Measurements from ENCODE around the gene PRRC2A. TPM values are rescaled to one million over a fixed set of nuclear protein-coding genes. Genes with fewer than 3 reads are reported as not detected.

PRRC2A gene
- total RNA-seq = 100 to 1,000 TPM in 1 of 4 donors, 10 to 100 TPM in 3; 57.4 to 131 (median 73.7) TPM

DNA sequence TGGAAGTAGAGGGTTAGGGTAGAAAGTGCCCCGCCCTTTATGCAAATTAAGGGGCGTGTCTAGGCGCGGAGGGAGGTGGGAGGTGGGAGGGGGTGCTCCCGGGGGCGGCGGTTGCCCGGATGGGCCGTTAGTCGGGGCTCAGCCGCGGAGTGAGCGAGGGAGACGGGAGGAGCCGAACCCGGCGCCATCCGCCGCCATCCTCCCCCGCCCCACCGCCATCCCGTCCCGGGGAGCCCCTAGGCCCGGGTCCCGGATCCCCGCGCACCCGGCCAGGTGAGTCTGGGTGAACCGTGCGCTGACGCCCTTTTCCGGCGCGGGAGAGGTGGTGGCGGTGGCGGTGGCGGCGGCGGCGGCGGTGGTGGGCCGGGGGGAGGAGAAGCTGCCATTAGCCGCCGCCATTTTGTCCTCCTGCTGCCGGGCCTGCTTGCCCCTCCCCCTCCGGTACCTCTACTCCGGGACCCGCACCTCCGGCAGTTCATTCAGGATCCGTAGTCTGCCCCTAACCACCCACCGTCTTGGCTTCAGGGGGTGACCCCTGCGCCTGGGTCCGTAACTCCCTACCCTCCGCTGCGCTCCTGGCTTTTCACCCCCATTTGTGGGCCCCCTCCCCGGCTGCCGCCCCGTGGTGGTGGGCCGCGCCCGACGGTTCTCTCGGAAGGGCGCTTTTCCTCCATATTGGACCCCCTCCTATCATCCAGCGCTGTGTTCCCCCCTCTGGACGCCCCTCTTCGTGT is at the start of gene PRRC2A:
TSS of gene PRRC2A (plus strand) at position 130 of the 734 bp plus-strand sequence. CDS start 2,075 bp downstream, outside the sequence.
- TF ChIP-seq, protein P1, sequence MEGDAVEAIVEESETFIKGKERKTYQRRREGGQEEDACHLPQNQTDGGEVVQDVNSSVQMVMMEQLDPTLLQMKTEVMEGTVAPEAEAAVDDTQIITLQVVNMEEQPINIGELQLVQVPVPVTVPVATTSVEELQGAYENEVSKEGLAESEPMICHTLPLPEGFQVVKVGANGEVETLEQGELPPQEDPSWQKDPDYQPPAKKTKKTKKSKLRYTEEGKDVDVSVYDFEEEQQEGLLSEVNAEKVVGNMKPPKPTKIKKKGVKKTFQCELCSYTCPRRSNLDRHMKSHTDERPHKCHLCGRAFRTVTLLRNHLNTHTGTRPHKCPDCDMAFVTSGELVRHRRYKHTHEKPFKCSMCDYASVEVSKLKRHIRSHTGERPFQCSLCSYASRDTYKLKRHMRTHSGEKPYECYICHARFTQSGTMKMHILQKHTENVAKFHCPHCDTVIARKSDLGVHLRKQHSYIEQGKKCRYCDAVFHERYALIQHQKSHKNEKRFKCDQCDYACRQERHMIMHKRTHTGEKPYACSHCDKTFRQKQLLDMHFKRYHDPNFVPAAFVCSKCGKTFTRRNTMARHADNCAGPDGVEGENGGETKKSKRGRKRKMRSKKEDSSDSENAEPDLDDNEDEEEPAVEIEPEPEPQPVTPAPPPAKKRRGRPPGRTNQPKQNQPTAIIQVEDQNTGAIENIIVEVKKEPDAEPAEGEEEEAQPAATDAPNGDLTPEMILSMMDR (IDR thresholded peaks at IDR 0.05) = no peak
- TF ChIP-seq POLR2A (IDR thresholded peaks at IDR 0.05) = peak in 1 of 2 donors; percentile 65
- WGBS, 2 donors = 0 to 1% methylated on average over 51 to 64 of the region's 67 CpGs
- intact Hi-C loops (cut with DNase I; ENCODE audit: low total_unique reads) = no loop called here
- DNase-seq (ENCODE audit: low spot score in 2 of 2) = peak; percentile 66 to 99
- peak within 1 kb of the TSS; percentile 76 for H3K4me3 ChIP-seq (ENCODE audit: low read depth, poor library complexity, severe bottlenecking)

DNA sequence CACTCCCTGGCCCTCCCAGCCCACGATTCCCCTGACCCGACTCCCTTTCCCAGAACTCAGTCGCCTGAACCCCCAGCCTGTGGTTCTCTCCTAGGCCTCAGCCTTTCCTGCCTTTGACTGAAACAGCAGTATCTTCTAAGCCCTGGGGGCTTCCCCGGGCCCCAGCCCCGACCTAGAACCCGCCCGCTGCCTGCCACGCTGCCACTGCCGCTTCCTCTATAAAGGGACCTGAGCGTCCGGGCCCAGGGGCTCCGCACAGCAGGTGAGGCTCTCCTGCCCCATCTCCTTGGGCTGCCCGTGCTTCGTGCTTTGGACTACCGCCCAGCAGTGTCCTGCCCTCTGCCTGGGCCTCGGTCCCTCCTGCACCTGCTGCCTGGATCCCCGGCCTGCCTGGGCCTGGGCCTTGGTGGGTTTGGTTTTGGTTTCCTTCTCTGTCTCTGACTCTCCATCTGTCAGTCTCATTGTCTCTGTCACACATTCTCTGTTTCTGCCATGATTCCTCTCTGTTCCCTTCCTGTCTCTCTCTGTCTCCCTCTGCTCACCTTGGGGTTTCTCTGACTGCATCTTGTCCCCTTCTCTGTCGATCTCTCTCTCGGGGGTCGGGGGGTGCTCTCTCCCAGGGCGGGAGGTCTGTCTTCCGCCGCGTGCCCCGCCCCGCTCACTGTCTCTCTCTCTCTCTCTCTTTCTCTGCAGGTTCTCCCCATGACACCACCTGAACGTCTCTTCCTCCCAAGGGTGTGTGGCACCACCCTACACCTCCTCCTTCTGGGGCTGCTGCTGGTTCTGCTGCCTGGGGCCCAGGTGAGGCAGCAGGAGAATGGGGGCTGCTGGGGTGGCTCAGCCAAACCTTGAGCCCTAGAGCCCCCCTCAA is 48.2 kb upstream of the PRRC2A start, which contains the start of gene LTA:
TSS of gene LTA (plus strand) at position 249 of the 871 bp plus-strand sequence. CDS start at position 703, 454 bp downstream.
- DNase-seq (ENCODE audit: low spot score in 2 of 2) = peak in 1 of 2 donors; percentile 80
- intact Hi-C loops (cut with DNase I; ENCODE audit: low total_unique reads) = no loop called here
- TF ChIP-seq, protein P1 (IDR thresholded peaks at IDR 0.05) = no peak
- TF ChIP-seq POLR2A (IDR thresholded peaks at IDR 0.05) = no peak
- WGBS, 2 donors = 84 to 85% methylated on average over 26 to 27 of the region's 27 CpGs
- H3K4me3 ChIP-seq (ENCODE audit: low read depth, poor library complexity, severe bottlenecking) = no peak within 1 kb of the TSS

DNA sequence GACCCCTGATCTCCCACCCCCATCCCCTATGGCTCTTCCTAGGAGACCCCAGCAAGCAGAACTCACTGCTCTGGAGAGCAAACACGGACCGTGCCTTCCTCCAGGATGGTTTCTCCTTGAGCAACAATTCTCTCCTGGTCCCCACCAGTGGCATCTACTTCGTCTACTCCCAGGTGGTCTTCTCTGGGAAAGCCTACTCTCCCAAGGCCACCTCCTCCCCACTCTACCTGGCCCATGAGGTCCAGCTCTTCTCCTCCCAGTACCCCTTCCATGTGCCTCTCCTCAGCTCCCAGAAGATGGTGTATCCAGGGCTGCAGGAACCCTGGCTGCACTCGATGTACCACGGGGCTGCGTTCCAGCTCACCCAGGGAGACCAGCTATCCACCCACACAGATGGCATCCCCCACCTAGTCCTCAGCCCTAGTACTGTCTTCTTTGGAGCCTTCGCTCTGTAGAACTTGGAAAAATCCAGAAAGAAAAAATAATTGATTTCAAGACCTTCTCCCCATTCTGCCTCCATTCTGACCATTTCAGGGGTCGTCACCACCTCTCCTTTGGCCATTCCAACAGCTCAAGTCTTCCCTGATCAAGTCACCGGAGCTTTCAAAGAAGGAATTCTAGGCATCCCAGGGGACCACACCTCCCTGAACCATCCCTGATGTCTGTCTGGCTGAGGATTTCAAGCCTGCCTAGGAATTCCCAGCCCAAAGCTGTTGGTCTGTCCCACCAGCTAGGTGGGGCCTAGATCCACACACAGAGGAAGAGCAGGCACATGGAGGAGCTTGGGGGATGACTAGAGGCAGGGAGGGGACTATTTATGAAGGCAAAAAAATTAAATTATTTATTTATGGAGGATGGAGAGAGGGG is 47.0 kb upstream of the PRRC2A start:
- WGBS, 2 donors = 89 to 90% methylated on average over 9 of the region's 9 CpGs
- intact Hi-C loops (cut with DNase I; ENCODE audit: low total_unique reads) = no loop called here
- TF ChIP-seq, protein P1 (IDR thresholded peaks at IDR 0.05) = no peak
- TF ChIP-seq POLR2A (IDR thresholded peaks at IDR 0.05) = no peak

DNA sequence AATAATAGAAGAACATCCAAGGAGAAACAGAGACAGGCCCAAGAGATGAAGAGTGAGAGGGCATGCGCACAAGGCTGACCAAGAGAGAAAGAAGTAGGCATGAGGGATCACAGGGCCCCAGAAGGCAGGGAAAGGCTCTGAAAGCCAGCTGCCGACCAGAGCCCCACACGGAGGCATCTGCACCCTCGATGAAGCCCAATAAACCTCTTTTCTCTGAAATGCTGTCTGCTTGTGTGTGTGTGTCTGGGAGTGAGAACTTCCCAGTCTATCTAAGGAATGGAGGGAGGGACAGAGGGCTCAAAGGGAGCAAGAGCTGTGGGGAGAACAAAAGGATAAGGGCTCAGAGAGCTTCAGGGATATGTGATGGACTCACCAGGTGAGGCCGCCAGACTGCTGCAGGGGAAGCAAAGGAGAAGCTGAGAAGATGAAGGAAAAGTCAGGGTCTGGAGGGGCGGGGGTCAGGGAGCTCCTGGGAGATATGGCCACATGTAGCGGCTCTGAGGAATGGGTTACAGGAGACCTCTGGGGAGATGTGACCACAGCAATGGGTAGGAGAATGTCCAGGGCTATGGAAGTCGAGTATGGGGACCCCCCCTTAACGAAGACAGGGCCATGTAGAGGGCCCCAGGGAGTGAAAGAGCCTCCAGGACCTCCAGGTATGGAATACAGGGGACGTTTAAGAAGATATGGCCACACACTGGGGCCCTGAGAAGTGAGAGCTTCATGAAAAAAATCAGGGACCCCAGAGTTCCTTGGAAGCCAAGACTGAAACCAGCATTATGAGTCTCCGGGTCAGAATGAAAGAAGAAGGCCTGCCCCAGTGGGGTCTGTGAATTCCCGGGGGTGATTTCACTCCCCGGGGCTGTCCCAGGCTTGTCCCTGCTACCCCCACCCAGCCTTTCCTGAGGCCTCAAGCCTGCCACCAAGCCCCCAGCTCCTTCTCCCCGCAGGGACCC is 46.1 kb upstream of the PRRC2A start:
- intact Hi-C loops (cut with DNase I; ENCODE audit: low total_unique reads) = no loop called here
- H3K4me3 ChIP-seq (ENCODE audit: low read depth, poor library complexity, severe bottlenecking) = no peak overlapping the region
- no peak for DNase-seq (ENCODE audit: low spot score in 2 of 2)
- TF ChIP-seq POLR2A (IDR thresholded peaks at IDR 0.05) = no peak
- TF ChIP-seq, protein P1 (IDR thresholded peaks at IDR 0.05) = no peak
- WGBS, 2 donors = 80 to 83% methylated on average over 14 of the region's 14 CpGs

More for the DNA sequence above, 47.0 kb upstream of the PRRC2A start:
- no peak for DNase-seq (ENCODE audit: low spot score in 2 of 2)
- no peak overlapping the region for H3K4me3 ChIP-seq (ENCODE audit: low read depth, poor library complexity, severe bottlenecking)

All from lower leg skin (tissue), 4 donors.